COLO668 (cell line): ENCODE measurements around the gene NOB1.
"Not testable (repeated sequence)": the region's sequence is repeated elsewhere in the genome, so short reads cannot be mapped to it uniquely, and the experiment has no call there.

ENCODE experiments used
- DNase-seq: peaks from one replicate; lab custom pipeline; 2025; ENCODE audit not compliant: unreplicated experiment; lab: John Stamatoyannopoulos, UW

The NOB1 gene

GRCh38 chr16:69761983-69762813 is 7.5 kb upstream of the NOB1 start, which contains the start of gene WWP2:
TSS of gene WWP2 (plus strand) at chr16:69762332. CDS start at chr16:69787011, 24,679 bp downstream.
- DNase-seq: peak; percentile 91

GRCh38 chr16:69757375-69757774 is 2.6 kb upstream of the NOB1 start:
- DNase-seq: not testable (repeated sequence)

- DNase-seq: no peak
Observed at GRCh38 chr16:69756705-69757104, 2.0 kb upstream of the NOB1 start.

- DNase-seq: no peak
Observed at GRCh38 chr16:69754143-69754468, 620 bp downstream of the NOB1 start.

- DNase-seq: no peak
Observed at GRCh38 chr16:69748694-69749345, 5.9 kb downstream of the NOB1 start.

- no peak for DNase-seq
Observed at GRCh38 chr16:69747115-69747514, 7.6 kb downstream of the NOB1 start.

- DNase-seq: no peak
Observed at GRCh38 chr16:69745959-69746358, 8.8 kb downstream of the NOB1 start.

GRCh38 chr16:69745232-69745612 is 9.5 kb downstream of the NOB1 start:
- no peak for DNase-seq

- no peak for DNase-seq
Observed at GRCh38 chr16:69744363-69745231, 10.1 kb downstream of the NOB1 start.

- DNase-seq: peak; percentile 16
Observed at GRCh38 chr16:69741951-69742904, 12.5 kb downstream of the NOB1 start.

- no peak for DNase-seq
Observed at GRCh38 chr16:69741519-69741918, 13.2 kb downstream of the NOB1 start.

GRCh38 chr16:69732101-69732500 is 22.6 kb downstream of the NOB1 start:
- DNase-seq: no peak

- DNase-seq: not testable (repeated sequence)
Observed at GRCh38 chr16:69731280-69731679, 23.4 kb downstream of the NOB1 start.

GRCh38 chr16:69729030-69729429 is 25.7 kb downstream of the NOB1 start:
- not testable (repeated sequence) for DNase-seq

- DNase-seq: peak; percentile 18
Observed at GRCh38 chr16:69727916-69728270, 26.8 kb downstream of the NOB1 start.

GRCh38 chr16:69726313-69727060 is 28.2 kb downstream of the NOB1 start, which contains the start of gene NQO1:
TSS of gene NQO1 (minus strand) at chr16:69726560. CDS start at chr16:69726439, 121 bp downstream.
- peak; percentile 96 for DNase-seq

GRCh38 chr16:69725480-69726312 is 29.0 kb downstream of the NOB1 start:
- DNase-seq: peak; percentile 7

GRCh38 chr16:69724981-69725479 is 29.7 kb downstream of the NOB1 start:
- DNase-seq: no peak
